PC-9 (cell line): ENCODE results near the gene BRPF1.

Source experiments
- CTCF ChIP-seq: fragments of 200-600 bp; sonication (generic); conservative IDR thresholded peaks from 2 replicates; pipeline ENCODE4 v1.6.1; 2017; ENCODE audit warnings: mixed run types, antibody characterized with exemption, mild to moderate bottlenecking, moderate library complexity
- EZH2 ChIP-seq: fragments of 200-600 bp; sonication (generic); IDR thresholded peaks from 2 replicates; pipeline ENCODE4 v1.8.0; 2017; ENCODE audit warnings: antibody characterized with exemption, low read depth

- TF ChIP-seq CTCF (no peak), EZH2 (no peak)
Observed at GRCh38 chr3:9691636-9692035, 39.9 kb upstream of the BRPF1 start.
